Stimulated activated CD8-positive, alpha-beta memory T cell treated with anti-CD3 and anti-CD28 coated beads, Interleukin-7, amount 100 ng/mL, for 48 hours (primary cell): ENCODE results near the gene FRMD4A.
"Not testable (repeated sequence)": the region's sequence is repeated elsewhere in the genome, so short reads cannot be mapped to it uniquely, and the experiment has no call there.

Experiments
- DNase-seq, 2 donors: peaks; one replicate each; pipeline ENCODE4 v3.0.0-alpha.2; 2020; ENCODE audit warnings: low read depth in 1 of 2; ENCODE audit errors: extremely low read depth in 1 of 2

Gene FRMD4A

DNA sequence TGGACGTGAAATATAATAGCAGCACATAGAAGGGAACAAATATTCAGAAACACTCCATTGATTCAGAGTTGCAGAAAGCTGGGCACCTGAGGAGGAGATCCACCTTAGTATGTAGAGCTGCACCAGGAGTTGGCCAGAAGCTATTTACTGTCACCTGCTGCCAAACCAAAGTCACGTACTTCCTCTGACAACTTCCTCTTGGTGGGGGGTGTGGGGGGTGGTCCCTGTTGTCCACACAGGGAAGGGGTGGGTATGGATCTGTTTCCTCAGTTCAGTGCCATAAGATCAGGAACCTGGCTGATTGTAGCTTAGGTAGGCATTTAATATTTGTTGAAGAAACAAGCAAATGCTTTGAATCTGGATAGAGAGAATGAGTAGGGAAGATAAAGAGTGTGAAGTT lies 264.6 kb downstream of the FRMD4A start:
- DNase-seq, result no peak

DNA sequence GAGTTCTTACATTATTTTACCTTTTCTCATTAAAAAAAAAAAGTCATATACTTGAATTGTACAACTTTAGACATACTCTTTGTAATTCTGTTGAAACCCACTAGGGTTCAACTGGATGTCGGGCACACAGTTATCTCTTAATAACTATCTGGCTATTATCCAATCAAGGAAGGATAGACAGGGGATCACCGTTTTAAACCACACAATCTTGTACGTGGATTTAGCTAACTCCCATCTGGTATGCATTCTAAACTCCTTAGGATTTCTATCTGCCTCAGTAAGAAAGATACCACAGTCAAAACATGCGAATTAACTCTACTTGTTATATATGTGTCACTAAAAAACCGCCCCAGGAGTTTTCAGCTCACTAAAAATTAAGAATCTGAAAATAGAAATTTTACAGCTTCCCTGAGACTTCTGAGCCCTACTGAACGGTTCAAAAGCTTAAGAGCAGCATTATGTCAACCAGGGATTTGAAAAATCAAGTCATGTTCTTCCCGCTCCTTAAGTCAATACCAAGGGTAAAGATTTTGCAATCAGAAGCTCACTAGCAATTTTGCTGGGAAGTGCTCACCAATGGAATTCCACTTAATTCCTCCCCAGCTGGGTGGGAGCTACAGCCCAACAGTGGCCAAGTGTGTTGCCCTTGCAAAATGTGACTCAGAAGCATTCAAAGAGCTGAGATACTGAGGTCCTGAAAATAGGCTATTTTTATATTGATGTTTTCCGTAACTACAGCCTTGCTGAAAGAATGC lies 267.0 kb downstream of the FRMD4A start:
- DNase-seq, result no peak

DNA sequence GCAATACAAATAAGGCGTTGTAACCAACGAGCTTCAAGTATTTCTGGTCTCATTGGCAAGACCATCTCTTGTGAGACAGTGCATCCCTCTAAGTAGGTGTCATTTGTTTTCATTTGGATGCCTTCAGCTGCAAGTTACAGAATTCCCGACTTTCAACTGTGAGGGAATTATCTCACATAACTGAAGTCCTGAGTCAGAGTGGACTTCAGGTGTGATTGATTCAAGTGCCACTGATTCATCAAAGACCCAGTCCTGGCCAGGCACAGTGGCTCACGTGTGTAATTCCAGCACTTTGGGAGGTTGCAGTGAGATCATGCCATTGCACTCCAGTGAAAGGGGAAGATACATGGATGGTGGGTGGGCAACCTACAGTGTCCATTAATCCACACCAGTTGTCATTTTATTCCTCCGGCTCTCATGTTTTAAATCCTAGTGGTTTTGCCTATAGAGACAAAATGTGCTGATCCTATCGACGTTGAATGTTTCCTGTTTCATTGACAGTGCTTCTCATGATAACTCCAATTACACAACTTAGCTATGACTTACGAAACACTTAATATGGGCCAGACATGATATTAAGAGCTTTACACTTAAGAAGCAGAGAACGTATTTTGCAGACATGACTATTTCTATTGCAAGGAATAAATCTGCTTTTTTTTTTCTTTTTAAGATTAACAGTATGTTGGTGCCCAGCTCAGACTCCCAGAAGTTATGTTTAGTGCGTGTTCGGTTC lies 268.0 kb downstream of the FRMD4A start:
- no peak for DNase-seq

DNA sequence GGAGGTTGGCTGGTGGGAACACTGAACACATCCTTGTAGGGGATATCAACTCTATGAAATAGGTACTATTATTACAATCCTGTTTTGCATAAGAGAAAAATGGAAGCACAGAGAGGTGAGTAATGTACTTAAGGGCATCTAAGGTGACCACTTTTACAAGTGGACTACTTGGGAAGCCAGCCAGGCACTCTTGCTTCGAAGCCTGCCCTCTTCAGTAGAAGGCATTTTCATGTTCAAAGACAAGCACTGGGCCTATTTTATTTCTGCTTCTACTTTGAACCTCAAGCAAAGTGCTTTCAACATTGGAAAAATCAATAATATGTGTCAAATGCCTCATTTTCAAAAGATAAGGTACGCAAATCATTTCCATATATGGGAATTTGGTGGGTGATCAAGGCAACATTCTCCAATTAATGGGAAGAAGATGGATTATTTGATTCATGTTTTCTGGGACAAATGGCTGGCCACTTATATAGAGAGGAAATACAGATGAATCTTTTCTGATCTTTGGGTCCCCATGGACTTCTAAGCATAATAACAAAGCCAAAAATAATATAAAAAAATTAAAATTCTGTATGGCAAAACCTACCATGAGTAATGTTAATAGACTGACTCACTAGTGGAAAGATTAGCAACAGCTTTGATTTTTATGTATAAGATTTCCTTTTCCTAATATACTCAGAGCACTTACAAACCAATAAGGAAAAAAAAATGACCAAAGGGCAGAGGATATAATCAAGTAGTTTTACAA lies 270.2 kb downstream of the FRMD4A start:
- DNase-seq, result no peak

DNA sequence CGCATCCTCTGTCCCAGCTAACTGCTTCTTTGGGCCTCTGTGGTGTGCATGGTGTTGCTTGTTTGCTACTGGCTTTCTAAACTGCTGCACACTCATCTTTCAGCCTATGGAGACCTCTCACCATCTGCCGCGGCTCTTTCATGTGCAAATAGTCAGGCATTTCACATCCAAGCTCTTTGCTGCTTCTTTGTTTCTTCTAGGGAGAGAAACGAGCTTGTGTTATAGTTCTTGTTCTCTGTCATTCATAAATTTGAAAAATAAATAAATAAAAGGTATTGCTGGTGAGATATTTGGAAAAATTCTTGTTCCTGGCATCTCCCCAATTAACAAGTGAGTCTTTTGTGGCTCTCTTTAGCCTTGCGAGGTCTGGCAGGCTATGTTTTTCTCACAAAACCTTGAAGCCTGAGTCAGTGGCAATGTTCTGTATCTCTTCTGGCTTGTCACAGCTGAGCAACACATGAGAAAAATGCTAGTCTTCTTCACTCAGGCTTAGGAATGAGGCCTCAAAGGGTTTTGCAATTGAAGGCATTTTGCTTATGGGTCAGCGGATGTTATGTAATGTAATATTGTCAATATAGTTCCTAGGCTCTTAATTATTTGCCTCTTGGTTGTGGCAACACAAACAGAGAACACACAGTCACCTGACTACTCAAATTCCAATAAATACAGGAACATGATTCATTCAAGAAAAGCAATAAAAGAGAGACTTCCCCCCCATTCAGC lies 274.0 kb downstream of the FRMD4A start:
- DNase-seq, result no peak

DNA sequence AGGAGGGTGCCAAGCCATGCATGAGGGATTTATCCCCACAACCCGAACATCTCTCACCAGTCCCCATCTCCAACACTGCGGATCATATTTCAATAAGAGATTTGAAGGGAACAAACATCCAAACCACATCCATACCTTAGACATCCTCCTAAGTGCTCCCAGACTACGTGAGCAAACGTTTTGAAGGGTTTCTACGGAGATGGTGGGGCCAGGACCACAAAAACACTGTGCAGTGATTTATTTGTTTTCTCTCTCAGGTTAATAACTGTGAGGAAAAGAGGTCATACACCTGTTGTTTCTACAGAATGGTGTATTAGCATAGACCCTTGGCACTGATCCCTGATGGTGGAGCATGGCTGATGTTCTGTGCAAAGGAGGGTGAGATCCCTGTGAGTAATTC lies 277.8 kb downstream of the FRMD4A start:
- no peak for DNase-seq

DNA sequence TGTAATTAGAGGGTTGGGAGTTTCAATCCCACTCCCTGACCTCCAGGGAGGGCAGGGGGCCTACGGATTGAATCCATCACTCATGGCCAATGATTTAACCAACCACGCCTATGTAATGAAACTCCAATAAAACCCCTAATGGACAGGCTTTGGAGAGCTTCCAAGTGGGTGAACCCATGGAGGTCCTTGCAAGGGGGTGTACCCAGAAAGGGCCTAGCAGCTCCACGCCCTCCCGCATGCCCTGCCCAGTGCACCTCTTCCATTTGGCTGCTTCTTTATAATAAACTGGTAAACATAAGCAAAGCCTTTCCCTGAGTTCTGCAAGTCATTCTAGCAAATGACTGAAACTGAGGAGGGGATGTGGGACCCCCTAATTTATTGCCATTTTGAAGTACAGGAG lies 280.1 kb downstream of the FRMD4A start:
- no peak for DNase-seq

DNA sequence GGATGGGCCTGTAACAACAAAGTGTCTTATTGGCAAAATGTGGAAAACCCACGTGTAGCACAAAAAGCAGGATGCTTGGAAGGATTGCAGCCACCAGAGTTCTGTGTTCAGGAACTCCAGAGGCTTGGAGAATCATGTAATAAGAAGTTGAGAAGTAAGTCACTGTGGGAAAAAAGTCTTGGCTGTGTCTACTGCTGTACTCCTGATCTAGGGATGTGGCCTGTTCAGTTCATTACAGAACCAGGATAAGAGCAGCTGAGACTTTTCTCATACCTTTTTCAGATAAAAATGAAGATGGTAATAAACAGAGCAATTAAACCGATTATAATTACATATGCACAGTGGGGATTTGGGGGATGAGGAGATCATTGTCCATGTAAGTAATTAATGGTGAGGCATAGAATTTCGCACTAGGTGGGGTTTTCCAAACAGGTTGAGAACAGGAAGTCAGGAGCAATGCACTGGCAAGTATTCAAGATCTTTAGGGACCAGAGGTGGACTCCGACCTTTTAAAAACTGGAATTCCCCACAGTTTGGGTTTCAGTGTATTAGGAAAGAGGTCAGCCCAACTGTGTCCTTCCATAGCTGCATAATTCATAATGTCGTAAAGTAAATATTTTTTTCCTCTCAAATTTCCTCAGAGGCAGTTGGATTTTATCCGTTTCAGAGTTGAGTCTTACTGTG lies 281.7 kb downstream of the FRMD4A start:
- DNase-seq, result no peak

DNA sequence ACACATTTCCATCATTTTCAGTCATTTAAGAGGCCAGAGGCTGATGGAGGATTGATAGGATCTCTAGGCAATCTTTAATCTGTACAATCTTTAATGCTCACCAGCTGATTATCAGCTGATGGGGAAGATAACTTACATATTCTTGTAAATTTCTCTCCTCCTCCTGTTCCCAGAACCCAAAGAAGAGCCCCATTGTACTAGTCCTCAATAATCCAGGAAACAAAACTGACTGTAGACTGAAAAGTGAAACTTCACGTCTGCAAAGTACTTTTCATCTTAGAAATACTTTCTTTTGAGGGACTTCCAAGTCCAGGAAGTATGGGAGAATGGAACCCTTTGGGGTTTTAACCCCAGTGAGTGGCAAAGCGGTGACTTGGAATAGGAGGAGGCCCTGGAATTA lies 283.3 kb downstream of the FRMD4A start:
- DNase-seq, result no peak

DNA sequence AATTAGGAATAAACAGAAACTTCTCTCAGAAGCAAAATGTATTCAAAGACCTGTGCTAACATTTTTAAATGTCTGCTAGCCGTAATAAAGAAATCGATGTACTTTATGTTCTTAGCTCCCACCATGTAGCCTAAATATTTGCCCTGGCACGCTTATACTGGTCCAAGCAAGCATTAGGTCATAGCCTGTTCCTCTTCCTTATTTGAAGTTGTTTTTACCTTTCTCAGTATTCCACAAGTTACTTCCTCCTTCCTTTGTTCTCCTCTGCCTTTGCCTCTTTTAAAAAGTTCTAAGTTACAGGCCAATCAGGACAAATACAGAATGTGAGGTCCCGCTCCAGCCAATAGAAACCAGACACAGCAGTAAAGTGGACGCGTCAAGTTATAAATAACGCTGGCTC lies 288.7 kb downstream of the FRMD4A start:
- DNase-seq, result not testable (repeated sequence)

DNA sequence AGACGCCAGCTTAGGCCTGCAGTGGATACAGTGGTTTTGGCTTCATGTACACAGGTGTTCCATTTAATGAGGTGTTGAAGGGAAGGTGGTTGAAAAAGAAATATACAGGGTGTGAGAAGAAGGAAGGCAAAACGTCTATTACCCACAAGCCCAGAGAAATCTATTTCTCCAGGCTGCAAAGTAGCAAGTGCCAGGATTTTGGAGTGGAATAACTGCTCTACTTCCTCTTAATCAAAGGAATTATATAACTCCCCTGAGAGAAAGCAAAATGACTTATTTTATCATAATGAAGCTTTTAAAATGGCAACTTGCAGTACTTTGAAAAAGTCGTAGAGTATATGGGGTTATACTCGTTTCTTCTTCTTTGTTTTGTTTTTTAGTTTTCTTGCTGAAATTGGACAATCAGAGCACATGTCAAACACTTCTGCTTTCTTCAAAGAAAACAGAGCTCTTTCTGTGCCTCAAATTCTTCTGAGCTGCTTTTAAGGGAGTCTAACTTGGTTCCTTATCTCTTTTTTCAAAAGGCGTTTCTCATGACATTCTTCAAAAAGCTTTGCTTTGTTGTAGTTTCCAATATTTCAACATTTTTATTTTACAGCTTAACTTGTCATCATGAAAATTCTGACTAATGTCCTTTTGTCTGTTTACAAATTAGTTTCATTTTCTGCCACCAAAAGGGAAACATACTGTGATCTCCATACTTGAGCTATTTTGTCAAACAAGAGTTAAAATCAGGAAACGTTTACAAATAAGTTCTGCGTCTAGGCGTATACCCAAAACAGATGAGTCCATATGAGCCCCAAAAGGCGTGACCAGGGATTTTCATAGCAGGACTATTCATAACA lies 289.7 kb downstream of the FRMD4A start:
- no peak for DNase-seq

DNA sequence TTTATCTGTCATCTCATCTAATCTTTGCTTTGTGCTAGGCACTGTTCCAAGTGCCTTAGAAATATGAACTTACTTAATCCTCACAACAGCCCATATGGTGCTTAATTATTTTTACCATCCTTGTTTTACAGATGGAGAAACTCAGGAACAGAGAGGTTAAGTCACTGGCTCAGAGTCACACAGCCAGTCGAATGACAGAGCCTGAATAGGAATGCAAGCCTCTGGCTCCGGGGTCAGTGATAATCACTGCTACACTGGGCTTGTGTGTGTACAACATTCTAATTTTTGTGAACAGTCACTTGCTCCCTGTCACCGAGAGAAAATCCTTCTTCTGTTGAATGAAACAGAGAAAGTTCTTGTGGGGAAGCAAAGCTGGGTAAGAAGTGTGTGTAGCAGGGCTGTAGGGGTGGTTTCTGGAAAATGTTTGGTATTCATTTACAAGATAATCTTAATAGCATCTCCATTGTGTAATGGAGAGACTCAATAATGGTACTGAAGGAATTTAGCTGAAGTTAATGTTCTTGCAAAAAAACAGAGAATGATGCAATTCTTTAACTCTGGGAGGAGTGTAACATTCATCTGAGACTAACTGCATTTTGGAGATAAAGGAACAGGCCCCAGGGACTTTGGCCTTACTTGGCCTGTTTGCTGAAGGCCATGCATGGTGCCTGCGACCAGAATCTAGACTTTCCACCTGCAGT lies 290.6 kb downstream of the FRMD4A start:
- no peak for DNase-seq

DNA sequence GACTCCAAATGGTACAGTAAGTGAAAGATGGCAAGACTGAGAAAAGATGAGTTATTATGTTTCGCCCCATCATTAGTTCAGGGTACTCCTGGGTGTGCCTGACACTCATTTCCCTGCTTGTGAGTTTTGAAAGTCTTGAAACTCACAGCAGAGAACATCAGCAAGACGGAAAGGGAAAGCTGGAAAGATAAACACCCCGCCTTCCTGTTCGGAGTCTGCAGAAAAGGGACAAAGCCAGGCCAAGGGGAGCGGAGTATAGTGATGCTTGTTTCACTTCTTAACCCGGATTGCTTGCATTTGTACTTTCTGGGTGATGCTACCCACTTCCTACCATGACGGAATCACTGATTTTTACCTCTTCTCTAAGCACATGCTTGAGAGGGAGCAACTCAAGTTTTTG lies 294.5 kb downstream of the FRMD4A start:
- DNase-seq, result no peak

DNA sequence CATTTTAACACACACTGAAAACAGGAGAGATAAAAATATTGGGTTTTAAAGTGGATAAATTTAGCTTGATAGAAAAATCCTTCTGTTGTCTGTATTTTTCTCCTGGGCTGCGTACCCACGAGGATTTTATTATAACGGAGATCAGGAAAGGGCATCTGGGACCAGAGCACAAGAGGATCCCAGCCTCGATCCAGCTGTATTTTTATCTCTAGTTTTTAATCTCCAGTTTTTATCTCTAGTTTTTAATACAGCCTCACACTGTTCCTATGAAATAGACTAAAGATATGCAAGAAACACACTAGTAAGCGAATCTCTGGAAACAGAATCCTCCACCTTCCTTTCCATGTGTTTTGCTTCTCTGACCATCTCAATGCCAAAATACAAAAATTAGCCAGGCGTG lies 295.2 kb downstream of the FRMD4A start:
- DNase-seq, result no peak

DNA sequence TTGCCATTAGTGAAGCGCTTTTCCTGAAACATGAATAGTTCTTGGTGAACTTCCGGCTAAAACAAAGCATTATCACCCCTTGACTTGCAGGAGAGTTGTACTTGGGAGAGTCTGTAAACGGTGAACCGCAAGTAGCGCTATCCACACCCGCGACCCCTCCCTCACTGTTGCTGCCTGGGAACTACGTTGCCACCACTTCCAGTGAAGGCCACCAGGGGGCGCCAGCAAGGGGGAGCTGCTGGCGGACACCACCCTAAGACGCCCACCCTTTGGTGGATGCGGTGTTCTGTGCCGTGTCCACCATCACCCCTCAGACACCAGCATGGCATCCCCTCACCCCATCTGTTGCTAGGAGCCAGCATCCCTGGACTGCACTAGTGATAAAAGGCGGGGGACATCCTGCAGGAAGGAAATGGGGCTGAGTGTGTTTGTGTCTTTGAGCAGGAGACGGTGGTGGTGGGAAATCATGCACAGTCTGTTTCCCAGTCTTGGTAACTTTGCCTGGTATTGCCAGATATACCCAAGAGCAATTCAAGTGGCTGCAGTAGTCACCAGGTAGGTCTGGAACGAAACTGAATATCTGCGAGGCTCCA lies 298.2 kb downstream of the FRMD4A start:
- peak in 1 of 2 donors; percentile 6 for DNase-seq

DNA sequence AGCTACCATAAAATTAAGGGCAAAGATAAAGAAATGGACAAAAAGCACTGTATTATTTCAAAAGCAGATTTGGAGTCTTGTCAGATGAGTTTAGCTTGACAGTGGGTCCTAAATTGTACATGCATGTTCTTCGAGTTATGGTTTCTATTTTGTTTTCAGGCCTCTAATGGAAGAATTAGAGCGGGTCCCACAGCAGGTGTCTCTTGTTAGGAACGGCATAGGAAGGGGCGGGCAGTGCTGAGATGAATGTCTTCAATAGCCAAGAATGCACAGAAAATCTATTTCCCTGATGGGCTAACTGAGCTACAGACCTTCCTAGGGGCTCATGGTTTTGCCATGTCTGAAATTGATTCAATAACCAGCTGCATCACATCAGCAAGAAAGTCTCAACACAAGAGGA lies 304.4 kb downstream of the FRMD4A start:
- DNase-seq, result no peak

DNA sequence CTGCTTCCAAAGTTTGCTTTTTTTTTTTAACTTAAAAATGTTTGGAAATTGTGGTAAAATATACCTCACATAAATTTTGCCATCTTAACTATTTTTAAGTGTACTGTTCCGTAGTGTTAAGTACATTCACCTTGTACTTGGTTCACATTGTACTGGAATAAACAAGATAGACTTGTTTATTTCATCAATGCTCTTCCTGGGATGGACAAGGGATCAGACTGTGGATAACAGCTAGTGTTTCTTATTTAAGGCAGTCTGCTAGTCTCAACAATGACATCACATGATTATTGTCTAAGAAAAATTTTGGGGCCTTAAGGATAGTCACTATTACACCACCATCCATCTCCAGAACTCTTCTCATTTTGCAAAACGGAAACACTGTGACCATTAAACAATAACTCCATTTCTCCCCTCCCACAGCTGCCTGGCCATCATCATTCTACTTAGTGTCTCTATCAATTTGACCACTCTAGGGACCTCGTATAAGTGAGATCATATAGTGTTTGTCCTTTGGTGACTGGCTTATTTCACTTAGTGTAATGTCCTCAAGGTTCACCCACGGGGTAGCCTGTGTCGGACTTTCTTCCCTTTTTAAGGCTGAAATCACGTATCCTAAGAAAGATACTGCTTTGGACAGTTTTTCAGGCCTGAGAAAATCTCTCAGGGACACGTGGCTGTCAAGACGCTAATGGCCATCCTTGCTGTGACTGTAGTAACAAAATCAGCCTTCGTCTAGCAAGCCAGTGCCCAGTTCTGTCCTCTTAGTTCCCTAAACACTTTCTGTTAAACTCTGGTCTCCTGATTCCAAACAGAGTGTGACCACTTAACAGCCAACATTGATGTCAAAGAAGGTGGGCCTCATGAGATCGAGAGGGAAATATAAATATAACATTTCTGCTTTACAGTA lies 305.2 kb downstream of the FRMD4A start:
- no peak for DNase-seq
